SJSA1 (cell line): ENCODE measurements around the gene MYO1A. TPM values are rescaled to one million over a fixed set of nuclear protein-coding genes. Genes with fewer than 3 reads are reported as not detected.

Source experiments
- DNase-seq, 2 experiments: peaks; one replicate each; pipeline ENCODE4 v3.0.0-alpha.2; 2015 to 2020; ENCODE audit warnings: low spot score in 2 of 2, low read depth in 1 of 2
- H3K27ac ChIP-seq: fragments of 250-450 bp; sonication (Bioruptor Pico); 2 replicates; pipeline ENCODE4 v1.5.1; 2020; ENCODE audit warnings: mild to moderate bottlenecking, moderate library complexity
- H3K27me3 ChIP-seq: fragments of 250-450 bp; sonication (Bioruptor Pico); replicated peaks from 2 replicates; pipeline ENCODE4 v1.5.1; 2020; ENCODE audit warnings: mild to moderate bottlenecking, moderate library complexity
- H3K36me3 ChIP-seq: fragments of 250-450 bp; sonication (Bioruptor Pico); 2 replicates; pipeline ENCODE4 v1.5.1; 2020; ENCODE audit warnings: mild to moderate bottlenecking
- H3K4me1 ChIP-seq: fragments of 250-450 bp; sonication (Bioruptor Pico); replicated peaks from 2 replicates; pipeline ENCODE4 v1.6.1; 2021; ENCODE audit warnings: mild to moderate bottlenecking
- H3K4me3 ChIP-seq: fragments of 250-450 bp; sonication (Bioruptor Pico); 2 replicates; pipeline ENCODE4 v1.5.1; 2020; ENCODE audit warnings: mild to moderate bottlenecking
- H3K9me3 ChIP-seq: fragments of 250-450 bp; sonication (Bioruptor Pico); replicated peaks from 2 replicates; pipeline ENCODE4 v1.5.1; 2020; ENCODE audit warnings: mild to moderate bottlenecking
- total RNA-seq: library from RNA; depleted of rRNA; stranded (reverse); fragments of >200 nt; shearing (Covaris generic); gene quantifications from 2 replicates; pipeline ENCODE4 v1.2.3, GENCODE V29; 2014

The MYO1A gene
- total RNA-seq, 1 experiment from 2014 or later: not detected

- no peaks in the 10 kb centered on the region for H3K9me3 ChIP-seq
- H3K4me3 ChIP-seq: no peak overlapping the region
- no peaks in the 10 kb centered on the region for H3K36me3 ChIP-seq
- DNase-seq: no peak
- no peak overlapping the region for H3K27ac ChIP-seq
- H3K27me3 ChIP-seq: peaks cover 9% of the 10 kb centered on the region; the same call in 1 of the 2 replicates
- no peaks in the 10 kb centered on the region for H3K4me1 ChIP-seq
Observed at GRCh38 chr12:57047981-57048380, 1.9 kb downstream of the MYO1A start.

GRCh38 chr12:57046947-57047890, 2.7 kb downstream of the MYO1A start:
- Histone ChIP-seq H3K36me3 (no peaks in the 10 kb centered on the region), H3K27me3 (peaks cover 12% of the 10 kb centered on the region), H3K4me3 (no peak overlapping the region), H3K4me1 (no peaks in the 10 kb centered on the region), H3K27ac (no peak overlapping the region), H3K9me3 (no peaks in the 10 kb centered on the region)
- no peak for DNase-seq

GRCh38 chr12:57046086-57046791, 3.7 kb downstream of the MYO1A start:
- no peaks in the 10 kb centered on the region for H3K9me3 ChIP-seq
- no peak overlapping the region for H3K4me3 ChIP-seq

GRCh38 chr12:57044889-57045288, 5.0 kb downstream of the MYO1A start:
- Histone ChIP-seq H3K4me3 (no peak overlapping the region), H3K36me3 (no peaks in the 10 kb centered on the region), H3K9me3 (no peaks in the 10 kb centered on the region), H3K4me1 (no peaks in the 10 kb centered on the region), H3K27ac (no peak overlapping the region), H3K27me3 (peaks cover 16% of the 10 kb centered on the region; the same call in 1 of the 2 replicates)
- no peak for DNase-seq

More at GRCh38 chr12:57046086-57046791, 3.7 kb downstream of the MYO1A start:
- Histone ChIP-seq H3K36me3 (no peaks in the 10 kb centered on the region), H3K27ac (no peak overlapping the region), H3K4me1 (no peaks in the 10 kb centered on the region), H3K27me3 (peaks cover 13% of the 10 kb centered on the region)
- no peak for DNase-seq

- Histone ChIP-seq H3K27ac (no peak overlapping the region), H3K9me3 (no peaks in the 10 kb centered on the region), H3K27me3 (peaks cover 16% of the 10 kb centered on the region; the same call in 1 of the 2 replicates), H3K36me3 (no peaks in the 10 kb centered on the region), H3K4me1 (no peaks in the 10 kb centered on the region), H3K4me3 (no peak overlapping the region)
- DNase-seq: no peak
Observed at GRCh38 chr12:57044468-57044867, 5.5 kb downstream of the MYO1A start.

- H3K4me3 ChIP-seq: no peak overlapping the region
- DNase-seq: no peak
- H3K9me3 ChIP-seq: no peaks in the 10 kb centered on the region
- H3K36me3 ChIP-seq: no peaks in the 10 kb centered on the region
- H3K27ac ChIP-seq: no peak overlapping the region
- H3K4me1 ChIP-seq: no peaks in the 10 kb centered on the region
- H3K27me3 ChIP-seq: peaks cover 21% of the 10 kb centered on the region
Observed at GRCh38 chr12:57042695-57043094, 7.2 kb downstream of the MYO1A start.

- no peak overlapping the region for H3K4me3 ChIP-seq
- no peaks in the 10 kb centered on the region for H3K9me3 ChIP-seq
- peaks cover 16% of the 10 kb centered on the region for H3K27me3 ChIP-seq
- H3K27ac ChIP-seq: no peak overlapping the region
- H3K36me3 ChIP-seq: no peaks in the 10 kb centered on the region
- no peaks in the 10 kb centered on the region for H3K4me1 ChIP-seq
- DNase-seq: no peak
Observed at GRCh38 chr12:57040750-57041149, 9.2 kb downstream of the MYO1A start.

- no peaks in the 10 kb centered on the region for H3K36me3 ChIP-seq
- no peak for DNase-seq
- H3K27ac ChIP-seq: no peak overlapping the region
- no peak overlapping the region for H3K4me3 ChIP-seq
- peaks cover 12% of the 10 kb centered on the region for H3K27me3 ChIP-seq
- H3K4me1 ChIP-seq: no peaks in the 10 kb centered on the region
- H3K9me3 ChIP-seq: no peaks in the 10 kb centered on the region
Observed at GRCh38 chr12:57040211-57040610, 9.7 kb downstream of the MYO1A start.

GRCh38 chr12:57039016-57039798, 10.7 kb downstream of the MYO1A start:
- Histone ChIP-seq H3K9me3 (no peaks in the 10 kb centered on the region), H3K27ac (no peak overlapping the region), H3K4me3 (no peak overlapping the region), H3K27me3 (peaks cover 12% of the 10 kb centered on the region), H3K36me3 (no peaks in the 10 kb centered on the region), H3K4me1 (no peaks in the 10 kb centered on the region)
- DNase-seq: no peak

- no peak overlapping the region for H3K4me3 ChIP-seq
- DNase-seq: no peak
- peaks cover 22% of the 10 kb centered on the region for H3K27me3 ChIP-seq
- H3K36me3 ChIP-seq: no peaks in the 10 kb centered on the region
- H3K9me3 ChIP-seq: no peaks in the 10 kb centered on the region
- H3K4me1 ChIP-seq: no peaks in the 10 kb centered on the region
- H3K27ac ChIP-seq: no peak overlapping the region
Observed at GRCh38 chr12:57037264-57037663, 12.7 kb downstream of the MYO1A start.

GRCh38 chr12:57033431-57033830, 16.5 kb downstream of the MYO1A start:
- H3K4me3 ChIP-seq: no peak overlapping the region
- no peak for DNase-seq

GRCh38 chr12:57031789-57032188, 18.1 kb downstream of the MYO1A start:
- Histone ChIP-seq H3K36me3 (no peaks in the 10 kb centered on the region), H3K27me3 (peaks cover 16% of the 10 kb centered on the region; the same call in 1 of the 2 replicates), H3K27ac (no peak overlapping the region), H3K4me1 (no peaks in the 10 kb centered on the region), H3K9me3 (no peaks in the 10 kb centered on the region), H3K4me3 (no peak overlapping the region)
- DNase-seq: no peak

More at GRCh38 chr12:57033431-57033830, 16.5 kb downstream of the MYO1A start:
- H3K27ac ChIP-seq: no peak overlapping the region
- peaks cover 13% of the 10 kb centered on the region; the same call in 1 of the 2 replicates for H3K27me3 ChIP-seq
- no peaks in the 10 kb centered on the region for H3K4me1 ChIP-seq
- H3K36me3 ChIP-seq: no peaks in the 10 kb centered on the region
- no peaks in the 10 kb centered on the region for H3K9me3 ChIP-seq

- no peaks in the 10 kb centered on the region for H3K4me1 ChIP-seq
- no peaks in the 10 kb centered on the region for H3K36me3 ChIP-seq
- no peak overlapping the region for H3K27ac ChIP-seq
- H3K27me3 ChIP-seq: peaks cover 16% of the 10 kb centered on the region; the same call in 1 of the 2 replicates
- no peaks in the 10 kb centered on the region for H3K9me3 ChIP-seq
- H3K4me3 ChIP-seq: no peak overlapping the region
- no peak for DNase-seq
Observed at GRCh38 chr12:57031138-57031725, 18.7 kb downstream of the MYO1A start.
